HEK293 (cell line): ENCODE results near the gene TMEM143.
"Not testable (repeated sequence)": the region's sequence is repeated elsewhere in the genome, so short reads cannot be mapped to it uniquely, and the experiment has no call there.

ENCODE experiments used
- CTCF ChIA-PET: fragments of 350-600 bp; formaldehyde crosslinking; extraction: SDS; loops from one replicate; lab custom pipeline; 2021; ENCODE audit warnings: antibody characterized with exemption; lab: Yijun Ruan, JAX
- POLR2A ChIA-PET: fragments of 300-600 bp; formaldehyde crosslinking; extraction: SDS; loops from one replicate; lab custom pipeline; 2020; ENCODE audit warnings: antibody characterized with exemption, inconsistent platforms; lab: Yijun Ruan, JAX
- H3K27ac ChIP-seq: fragments of 200-500 bp; sonication (Bioruptor generic); 2 replicates; pipeline ENCODE4 v1.5.1; 2014; ENCODE audit warnings: low read depth, low read length, control low read depth, inconsistent platforms; ENCODE audit errors: extremely low read depth
- H3K36me3 ChIP-seq, 2 experiments: fragments of 200-500 bp in 1 of 2; sonication (Bioruptor generic) in 1 of 2; 1 replicate in 1 of 2; 2 replicates in 1 of 2; pipeline ENCODE4 v1.5.1; 2014 to 2017; ENCODE audit warnings: inconsistent platforms in 2 of 2, low read length in 2 of 2; ENCODE audit not compliant: control insufficient read depth in 2 of 2, insufficient read depth in 1 of 2
- H3K4me1 ChIP-seq: fragments of 200-500 bp; sonication (Bioruptor generic); 2 replicates; pipeline ENCODE4 v1.5.1; 2014; ENCODE audit warnings: mild to moderate bottlenecking, low read length, inconsistent platforms; ENCODE audit not compliant: control insufficient read depth, insufficient read depth
- H3K4me3 ChIP-seq: 2 replicates; pipeline ENCODE4 v1.5.1; 2011; ENCODE audit warnings: low read depth, mild to moderate bottlenecking, control low read depth, low read length, moderate library complexity
- H3K9me3 ChIP-seq: fragments of 200-500 bp; sonication (Bioruptor generic); 2 replicates; pipeline ENCODE4 v1.5.1; 2014; ENCODE audit warnings: low read depth, low read length, inconsistent platforms; ENCODE audit not compliant: control insufficient read depth, insufficient read depth
- BCL11A ChIP-seq: fragments of 450-650 bp; formaldehyde crosslinking; IDR thresholded peaks from 2 replicates; pipeline ENCODE4 v1.5.1; 2016; ENCODE audit warnings: low read depth, missing biosample characterization, missing genetic modification characterization
- HOXC10 ChIP-seq: sonication (generic); formaldehyde crosslinking; IDR thresholded peaks from 2 replicates; pipeline ENCODE4 v1.8.1; 2023; ENCODE audit warnings: mild to moderate bottlenecking, missing genetic modification reagents
- MEIS1 ChIP-seq: sonication (generic); formaldehyde crosslinking; IDR thresholded peaks from 2 replicates; pipeline ENCODE4 v1.8.1; 2022; ENCODE audit warnings: missing genetic modification reagents, mild to moderate bottlenecking, borderline replicate concordance
- TCF7L2 ChIP-seq: IDR thresholded peaks from 2 replicates; pipeline ENCODE4 v1.6.1; 2011; ENCODE audit warnings: low read depth, mild to moderate bottlenecking, inconsistent platforms, low read length, moderate library complexity, borderline replicate concordance
- YY2 ChIP-seq: fragments of 450-650 bp; formaldehyde crosslinking; IDR thresholded peaks from 2 replicates; pipeline ENCODE4 v1.5.1; 2016; ENCODE audit warnings: missing biosample characterization, missing genetic modification characterization
- ZNF146 ChIP-seq: fragments of 450-650 bp; formaldehyde crosslinking; IDR thresholded peaks from 2 replicates; pipeline ENCODE4 v1.5.1; 2016; ENCODE audit warnings: missing biosample characterization, missing genetic modification characterization
- ZNF354C ChIP-seq: fragments of 450-650 bp; formaldehyde crosslinking; IDR thresholded peaks from 2 replicates; pipeline ENCODE4 v1.5.1; 2016; ENCODE audit warnings: missing biosample characterization, missing genetic modification characterization, low read depth, borderline replicate concordance
- ZNF423 ChIP-seq: fragments of 450-650 bp; formaldehyde crosslinking; IDR thresholded peaks from 2 replicates; pipeline ENCODE4 v1.5.1; 2016; ENCODE audit warnings: missing biosample characterization, missing genetic modification characterization
- ZNF449 ChIP-seq: fragments of 450-650 bp; formaldehyde crosslinking; IDR thresholded peaks from 2 replicates; pipeline ENCODE4 v1.5.1; 2017; ENCODE audit warnings: missing biosample characterization, mild to moderate bottlenecking, missing genetic modification characterization, moderate library complexity
- ZNF521 ChIP-seq: fragments of 450-650 bp; formaldehyde crosslinking; IDR thresholded peaks from 2 replicates; pipeline ENCODE4 v1.5.1; 2017; ENCODE audit warnings: missing biosample characterization, mild to moderate bottlenecking, missing genetic modification characterization
- ZNF677 ChIP-seq: fragments of 450-650 bp; IDR thresholded peaks from 2 replicates; pipeline ENCODE4 v1.5.0; 2018; ENCODE audit warnings: missing biosample characterization, mild to moderate bottlenecking, missing genetic modification characterization, moderate library complexity
- ZNF843 ChIP-seq: fragments of 450-650 bp; formaldehyde crosslinking; IDR thresholded peaks from 2 replicates; pipeline ENCODE4 v1.5.1; 2016; ENCODE audit warnings: missing biosample characterization, missing genetic modification characterization
- ZSCAN16 ChIP-seq: fragments of 450-650 bp; formaldehyde crosslinking; IDR thresholded peaks from 2 replicates; pipeline ENCODE4 v1.5.1; 2016; ENCODE audit warnings: missing biosample characterization, missing genetic modification characterization
- TF ChIP-seq, protein P1 (sequence below): fragments of 450-650 bp; formaldehyde crosslinking; IDR thresholded peaks from 2 replicates; pipeline ENCODE4; 2016; ENCODE audit warnings: missing biosample characterization, missing genetic modification characterization
- TF ChIP-seq, protein P2 (sequence below): fragments of 450-650 bp; formaldehyde crosslinking; IDR thresholded peaks from 2 replicates; pipeline ENCODE4 v1.5.1; 2016; ENCODE audit warnings: missing biosample characterization, missing genetic modification characterization
- TF ChIP-seq, protein P3 (sequence below): fragments of 450-650 bp; IDR thresholded peaks from 2 replicates; pipeline ENCODE4 v1.5.1; 2018; ENCODE audit warnings: missing biosample characterization, mild to moderate bottlenecking, missing genetic modification characterization

The TMEM143 gene

DNA sequence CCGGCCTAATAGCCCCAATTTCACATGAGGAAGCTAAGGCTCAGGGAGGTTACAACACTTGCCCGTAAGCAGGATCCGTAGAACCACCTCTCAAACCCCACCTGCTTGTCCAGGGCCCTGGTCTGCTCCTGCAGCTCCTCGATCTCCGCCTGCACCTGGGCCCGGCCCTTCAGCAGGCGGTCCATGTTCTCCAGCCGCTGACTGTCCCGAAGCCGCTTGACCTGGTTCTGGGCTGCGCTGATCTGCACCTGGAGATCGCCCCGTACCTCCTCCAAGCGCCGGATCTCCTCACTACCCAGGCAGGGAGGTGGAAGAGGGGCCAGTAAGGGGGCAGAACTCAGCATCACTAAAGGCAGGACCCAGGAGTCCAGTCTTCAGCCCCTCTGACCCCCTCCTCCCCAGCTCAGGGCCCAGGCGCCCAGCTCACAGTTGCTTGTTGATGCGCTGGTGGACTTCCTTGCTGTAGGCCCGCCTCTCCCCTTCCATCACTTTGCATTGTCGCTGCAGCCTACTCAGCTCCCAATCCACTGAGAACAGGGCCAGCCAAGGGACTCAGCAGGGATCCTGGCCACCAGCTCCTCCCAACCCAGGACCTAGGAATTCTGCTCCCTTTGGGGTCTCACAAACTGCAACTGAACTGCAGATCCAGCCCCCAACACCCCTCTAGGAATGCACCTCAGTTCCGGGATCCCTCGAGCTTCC is 45.3 kb downstream of the TMEM143 start:
- TF ChIP-seq ZNF146 (tag by site-specific recombination) (no peak), ZNF843 (tag by site-specific recombination) (no peak), YY2 (tag by site-specific recombination) (no peak), TCF7L2 (no peak), MEIS1 (no peak), ZNF354C (tag by site-specific recombination) (no peak), ZNF677 (tag by site-specific recombination) (no peak), BCL11A (tag by site-specific recombination) (no peak), ZNF449 (tag by site-specific recombination) (no peak), ZNF521 (tag by site-specific recombination) (no peak), ZSCAN16 (tag by site-specific recombination) (no peak), HOXC10 (CRISPR knock-in tag) (no peak), ZNF423 (tag by site-specific recombination) (no peak)
- TF ChIP-seq, protein P1, sequence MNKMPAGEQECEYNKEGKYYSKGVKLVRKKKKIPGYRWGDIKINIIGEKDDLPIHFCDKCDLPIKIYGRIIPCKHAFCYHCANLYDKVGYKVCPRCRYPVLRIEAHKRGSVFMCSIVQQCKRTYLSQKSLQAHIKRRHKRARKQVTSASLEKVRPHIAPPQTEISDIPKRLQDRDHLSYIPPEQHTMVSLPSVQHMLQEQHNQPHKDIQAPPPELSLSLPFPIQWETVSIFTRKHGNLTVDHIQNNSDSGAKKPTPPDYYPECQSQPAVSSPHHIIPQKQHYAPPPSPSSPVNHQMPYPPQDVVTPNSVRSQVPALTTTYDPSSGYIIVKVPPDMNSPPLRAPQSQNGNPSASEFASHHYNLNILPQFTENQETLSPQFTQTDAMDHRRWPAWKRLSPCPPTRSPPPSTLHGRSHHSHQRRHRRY (tag by site-specific recombination) = no peak
- TF ChIP-seq, protein P2, sequence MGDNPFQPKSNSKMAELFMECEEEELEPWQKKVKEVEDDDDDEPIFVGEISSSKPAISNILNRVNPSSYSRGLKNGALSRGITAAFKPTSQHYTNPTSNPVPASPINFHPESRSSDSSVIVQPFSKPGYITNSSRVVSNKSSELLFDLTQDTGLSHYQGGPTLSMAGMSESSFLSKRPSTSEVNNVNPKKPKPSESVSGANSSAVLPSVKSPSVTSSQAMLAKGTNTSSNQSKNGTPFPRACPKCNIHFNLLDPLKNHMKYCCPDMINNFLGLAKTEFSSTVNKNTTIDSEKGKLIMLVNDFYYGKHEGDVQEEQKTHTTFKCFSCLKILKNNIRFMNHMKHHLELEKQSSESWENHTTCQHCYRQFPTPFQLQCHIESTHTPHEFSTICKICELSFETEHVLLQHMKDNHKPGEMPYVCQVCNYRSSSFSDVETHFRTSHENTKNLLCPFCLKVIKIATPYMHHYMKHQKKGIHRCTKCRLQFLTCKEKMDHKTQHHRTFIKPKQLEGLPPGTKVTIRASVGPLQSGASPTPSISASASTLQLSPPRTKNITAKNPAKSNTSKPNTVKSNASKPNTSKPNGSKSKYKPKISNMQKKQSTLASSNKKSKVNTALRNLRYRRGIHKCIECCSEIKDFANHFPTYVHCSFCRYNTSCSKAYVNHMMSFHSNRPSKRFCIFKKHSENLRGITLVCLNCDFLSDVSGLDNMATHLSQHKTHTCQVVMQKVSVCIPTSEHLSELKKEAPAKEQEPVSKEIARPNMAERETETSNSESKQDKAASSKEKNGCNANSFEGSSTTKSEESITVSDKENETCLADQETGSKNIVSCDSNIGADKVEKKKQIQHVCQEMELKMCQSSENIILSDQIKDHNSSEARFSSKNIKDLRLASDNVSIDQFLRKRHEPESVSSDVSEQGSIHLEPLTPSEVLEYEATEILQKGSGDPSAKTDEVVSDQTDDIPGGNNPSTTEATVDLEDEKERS = no peak
- TF ChIP-seq, protein P3, sequence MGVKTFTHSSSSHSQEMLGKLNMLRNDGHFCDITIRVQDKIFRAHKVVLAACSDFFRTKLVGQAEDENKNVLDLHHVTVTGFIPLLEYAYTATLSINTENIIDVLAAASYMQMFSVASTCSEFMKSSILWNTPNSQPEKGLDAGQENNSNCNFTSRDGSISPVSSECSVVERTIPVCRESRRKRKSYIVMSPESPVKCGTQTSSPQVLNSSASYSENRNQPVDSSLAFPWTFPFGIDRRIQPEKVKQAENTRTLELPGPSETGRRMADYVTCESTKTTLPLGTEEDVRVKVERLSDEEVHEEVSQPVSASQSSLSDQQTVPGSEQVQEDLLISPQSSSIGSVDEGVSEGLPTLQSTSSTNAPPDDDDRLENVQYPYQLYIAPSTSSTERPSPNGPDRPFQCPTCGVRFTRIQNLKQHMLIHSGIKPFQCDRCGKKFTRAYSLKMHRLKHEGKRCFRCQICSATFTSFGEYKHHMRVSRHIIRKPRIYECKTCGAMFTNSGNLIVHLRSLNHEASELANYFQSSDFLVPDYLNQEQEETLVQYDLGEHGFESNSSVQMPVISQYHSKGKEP = no peak
- ChIA-PET POLR2A (interaction anchor here (0.6 to 4.1 kb wide), 4 partner anchors 15 to 56 kb away, joined by 3 to 19 read pairs (median 6); partner anchors contain the start of gene TMEM143), CTCF (interaction anchor here (0.5 to 7.6 kb wide), 20 partner anchors 12 to 1325 kb away, joined by 3 to 104 read pairs (median 5); partner anchors contain the start of genes KDELR1, SYNGR4 and TMEM143)
- H3K9me3 ChIP-seq = no peaks in the 10 kb centered on the region
- H3K36me3 ChIP-seq = no peaks in the 10 kb centered on the region
- H3K27ac ChIP-seq = no peak overlapping the region
- H3K4me1 ChIP-seq = peaks cover 10% of the 10 kb centered on the region
- no peak overlapping the region for H3K4me3 ChIP-seq

- not testable (repeated sequence) for H3K27ac ChIP-seq, H3K9me3 ChIP-seq, H3K4me3 ChIP-seq, H3K36me3 ChIP-seq, H3K4me1 ChIP-seq
- POLR2A ChIA-PET = interaction anchor here (0.6 to 4.1 kb wide), 2 partner anchors 16 to 57 kb away, joined by 4 to 19 read pairs; no protein-coding TSS in a partner anchor
- CTCF ChIA-PET = interaction anchor here (0.9 to 7.6 kb wide), 7 partner anchors 12 to 271 kb away, joined by 4 to 104 read pairs (median 8); partner anchors contain the start of gene KDELR1
These were observed 46.1 kb downstream of the TMEM143 start for GRCh38 chr19:48317708-48317960.
